GM18870 (cell line): ENCODE data around the gene GUCY2D.
"Not testable (repeated sequence)": the region's sequence is repeated elsewhere in the genome, so short reads cannot be mapped to it uniquely, and the experiment has no call there.

Source experiments
- ATAC-seq: cut with Tn5 transposase; IDR thresholded peaks from one replicate; pipeline ENCODE4 v1.9.1; 2021; ENCODE audit warnings: moderate library complexity; ENCODE audit not compliant: unreplicated experiment

The GUCY2D gene

DNA sequence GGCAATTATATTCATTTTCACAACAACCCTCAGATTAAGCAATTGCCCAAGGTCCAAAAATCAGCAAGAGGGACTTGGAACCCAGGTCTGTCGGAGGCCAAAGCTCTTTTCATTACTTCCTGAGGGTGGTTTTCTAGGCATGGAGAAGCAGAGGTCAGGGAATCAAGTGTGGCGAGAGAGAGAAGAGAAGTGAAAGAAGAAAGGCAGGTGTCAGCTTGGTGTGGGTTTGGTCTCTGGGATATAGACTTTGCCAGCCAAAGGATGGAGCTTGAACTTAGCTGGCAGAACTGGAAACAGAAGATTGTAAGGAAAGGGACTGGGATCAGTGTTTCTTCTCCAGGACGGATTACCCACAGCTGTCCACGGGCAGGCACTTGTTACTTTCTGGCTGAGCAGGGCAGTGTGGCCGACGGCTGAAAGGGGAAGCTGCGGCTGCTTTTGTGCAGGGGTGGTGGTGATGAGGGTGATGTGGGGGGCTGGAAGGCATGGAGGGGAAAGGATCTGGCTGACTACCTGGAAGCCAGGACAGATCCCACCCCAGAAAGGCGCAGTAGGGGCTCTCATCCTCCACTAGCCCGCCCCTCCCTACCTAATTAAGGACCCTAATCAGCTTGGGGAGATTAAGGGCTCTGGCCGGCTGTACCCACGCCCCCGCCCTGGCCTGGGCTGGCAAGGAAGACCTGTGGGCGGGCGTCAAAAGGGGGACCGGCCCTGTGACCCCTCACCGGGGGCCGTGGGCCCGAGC is at the start of gene GUCY2D:
Gene GUCY2D, plus strand, starts transcription at position 640 of the 745 bp plus-strand sequence. CDS start 433 bp downstream, outside the sequence.
- ATAC-seq: no peak

DNA sequence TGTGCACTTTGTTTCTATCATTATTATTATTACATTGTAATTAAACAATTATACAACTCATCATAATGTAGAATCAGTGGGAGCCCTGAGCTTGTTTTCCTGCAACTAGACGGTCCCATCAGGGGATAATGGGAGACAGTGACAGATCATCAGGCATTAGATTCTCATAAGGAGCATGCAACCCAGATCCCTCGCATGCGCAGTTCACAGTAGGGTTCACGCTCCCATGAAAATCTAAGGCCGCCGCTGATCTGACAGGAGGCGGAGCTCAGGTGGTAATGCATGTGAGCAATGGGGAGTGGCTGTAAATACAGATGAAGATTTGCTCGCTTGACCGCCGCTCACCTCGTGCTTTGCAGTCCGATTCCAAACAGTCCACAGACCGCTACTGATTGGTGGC is 49.1 kb upstream of the GUCY2D start:
- ATAC-seq: not testable (repeated sequence)

DNA sequence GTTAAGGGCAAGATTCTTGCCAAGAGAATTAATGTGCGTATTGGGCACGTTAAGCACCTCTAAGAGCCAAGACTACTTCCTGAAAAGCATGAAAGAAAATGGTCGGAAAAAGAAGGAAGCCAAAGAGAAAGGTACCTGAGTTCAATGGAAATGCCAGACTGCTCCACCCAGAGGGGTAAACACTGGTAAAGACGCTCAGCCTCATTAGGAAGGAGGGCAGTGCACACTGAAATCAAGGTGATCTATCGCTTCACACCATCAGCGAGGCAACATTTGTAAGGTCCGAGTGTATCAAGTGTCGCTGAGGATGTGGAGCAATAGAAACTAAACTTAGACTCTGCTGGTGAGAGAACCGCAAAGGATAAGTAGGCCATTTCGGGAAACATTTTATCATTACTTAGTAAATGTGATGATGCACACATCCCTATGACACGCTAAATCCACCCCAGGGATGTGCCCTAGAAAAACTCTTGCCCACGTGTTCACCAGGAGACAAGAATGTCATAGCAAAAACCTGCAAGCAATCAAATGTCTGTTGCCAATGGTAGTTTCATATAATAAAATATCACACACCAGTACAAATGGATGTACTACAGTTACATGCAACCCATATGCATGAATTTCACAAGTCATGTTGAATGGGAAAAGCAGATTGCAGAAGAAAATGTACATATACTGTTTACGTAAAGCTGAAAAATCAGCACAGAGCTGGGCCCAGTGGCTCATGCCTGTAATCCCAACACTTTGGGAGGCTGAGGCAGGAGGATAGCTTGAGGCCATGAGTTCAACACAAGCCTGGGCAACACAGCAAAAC is 46.8 kb upstream of the GUCY2D start:
- ATAC-seq: no peak

DNA sequence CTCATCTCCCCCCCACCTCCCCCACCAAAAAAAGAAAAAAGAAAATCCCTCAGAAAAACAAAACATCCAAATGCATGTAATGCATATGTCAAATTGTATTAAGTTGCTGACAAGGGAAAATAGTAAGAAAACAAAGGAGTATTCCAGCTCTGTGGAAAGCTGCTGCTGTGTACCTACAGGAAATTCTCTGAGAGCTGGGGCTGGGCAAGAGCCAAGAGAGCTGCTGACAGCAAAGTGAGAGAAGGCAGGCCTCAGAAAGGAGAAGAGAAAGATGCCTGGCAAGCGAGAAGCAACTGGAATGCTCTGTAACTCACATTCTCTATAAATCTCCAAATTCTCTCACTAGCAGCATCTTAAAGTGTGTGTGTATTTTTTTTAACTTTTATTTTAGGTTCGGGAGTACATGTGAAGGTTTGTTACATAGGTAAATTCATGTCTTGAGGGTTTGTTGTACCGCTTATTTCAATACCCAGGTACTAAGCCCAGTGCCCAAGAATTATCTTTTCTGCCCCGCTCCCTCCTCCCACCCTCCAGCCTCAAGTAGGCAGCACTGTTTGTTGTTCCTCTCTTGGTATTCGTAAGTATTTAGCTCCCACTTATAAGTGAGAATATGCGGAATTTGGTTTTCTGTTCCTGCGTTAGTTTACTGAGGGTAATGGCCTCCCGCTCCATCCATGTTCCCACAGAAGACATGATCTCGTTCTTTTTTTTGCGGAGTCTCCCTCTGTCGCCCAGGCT is 46.0 kb upstream of the GUCY2D start:
- no peak for ATAC-seq

DNA sequence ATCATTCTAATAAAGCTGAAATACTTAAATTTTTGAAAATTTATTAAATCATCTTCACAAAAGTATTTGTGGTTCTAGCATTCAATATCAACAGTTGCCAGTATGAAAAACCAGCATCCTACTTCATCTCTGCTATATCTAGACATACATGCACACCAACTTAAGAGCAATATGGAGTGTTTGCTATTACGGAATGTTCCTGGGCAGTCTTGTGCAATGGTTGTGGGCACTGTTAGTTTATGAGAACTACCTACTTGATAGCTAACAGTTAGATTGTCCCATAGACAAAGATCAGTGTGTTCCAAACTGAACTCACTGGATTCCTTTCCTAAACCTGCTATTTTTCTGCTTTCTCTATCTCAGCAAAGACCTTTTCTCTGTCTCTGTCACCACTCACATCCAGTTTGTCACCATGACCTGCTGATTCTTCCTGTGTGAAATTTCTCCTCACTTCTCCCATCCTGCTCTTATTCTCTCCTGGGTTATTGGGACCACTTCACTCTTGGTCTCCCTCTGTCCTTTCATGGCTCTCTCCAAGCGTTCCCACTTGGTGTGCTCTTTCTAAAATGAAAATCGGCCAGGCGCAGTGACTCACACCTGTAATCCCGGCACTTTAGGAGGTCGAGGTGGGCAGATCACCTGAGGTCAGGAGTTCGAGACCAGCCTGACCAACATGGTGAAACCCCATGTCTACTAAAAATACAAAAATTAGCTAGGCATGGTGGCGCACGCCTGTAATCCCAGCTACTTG is 42.7 kb upstream of the GUCY2D start:
- no peak for ATAC-seq

DNA sequence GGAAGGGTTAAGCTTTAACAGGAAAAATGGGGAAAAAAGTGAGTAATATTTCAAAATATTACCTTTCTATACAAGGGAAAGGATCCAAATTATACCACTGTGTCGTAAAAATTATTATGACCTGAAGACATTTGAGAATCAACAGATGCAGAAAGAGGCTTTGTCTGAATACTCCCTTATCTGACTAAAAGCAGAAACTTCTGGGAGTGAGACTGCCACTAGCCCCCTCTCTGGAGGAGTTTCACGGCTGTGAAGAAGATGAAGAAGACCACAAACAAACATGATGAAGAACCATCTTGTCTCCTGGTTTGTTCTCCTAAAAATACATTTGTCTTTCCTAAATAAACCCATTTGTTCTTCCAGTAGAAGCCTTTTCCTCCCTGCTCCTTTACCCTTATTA is 41.0 kb upstream of the GUCY2D start:
- no peak for ATAC-seq

DNA sequence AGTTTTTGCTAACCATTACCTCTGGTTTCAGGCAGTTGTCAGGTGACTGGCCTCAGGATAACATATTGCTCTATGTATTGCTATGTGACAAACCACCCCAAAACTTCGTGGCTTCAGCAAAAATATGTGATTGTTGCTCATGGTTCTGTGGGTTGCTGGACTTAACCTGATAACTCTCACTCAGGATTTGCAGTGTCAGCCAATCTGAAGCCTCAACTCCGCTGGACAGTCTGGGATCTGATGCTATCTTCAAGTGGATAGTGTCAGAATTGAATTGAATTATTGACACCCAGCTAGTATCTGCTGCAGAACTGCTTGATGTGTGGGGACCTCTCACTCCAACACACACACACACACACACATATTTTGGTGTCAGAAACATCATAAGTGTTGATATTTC is 34.7 kb upstream of the GUCY2D start:
- no peak for ATAC-seq

DNA sequence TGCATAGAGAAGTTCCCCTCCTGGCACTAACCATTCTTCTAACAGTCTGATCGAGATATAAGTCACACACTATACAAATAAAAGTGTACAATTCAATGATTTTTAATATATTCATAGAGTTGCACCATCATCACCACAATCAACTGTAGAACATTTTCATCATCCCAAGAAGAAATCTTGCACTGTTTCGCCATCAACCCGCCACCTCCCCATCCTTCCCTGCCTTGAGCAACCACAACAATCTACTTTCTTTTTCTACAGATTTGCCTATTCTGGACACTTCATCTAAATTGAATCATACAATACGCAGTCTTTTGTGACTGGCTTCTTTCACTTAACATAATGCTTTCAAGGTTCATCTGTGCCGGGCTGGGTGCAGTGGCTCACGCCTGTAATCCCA is 33.0 kb upstream of the GUCY2D start:
- no peak for ATAC-seq

DNA sequence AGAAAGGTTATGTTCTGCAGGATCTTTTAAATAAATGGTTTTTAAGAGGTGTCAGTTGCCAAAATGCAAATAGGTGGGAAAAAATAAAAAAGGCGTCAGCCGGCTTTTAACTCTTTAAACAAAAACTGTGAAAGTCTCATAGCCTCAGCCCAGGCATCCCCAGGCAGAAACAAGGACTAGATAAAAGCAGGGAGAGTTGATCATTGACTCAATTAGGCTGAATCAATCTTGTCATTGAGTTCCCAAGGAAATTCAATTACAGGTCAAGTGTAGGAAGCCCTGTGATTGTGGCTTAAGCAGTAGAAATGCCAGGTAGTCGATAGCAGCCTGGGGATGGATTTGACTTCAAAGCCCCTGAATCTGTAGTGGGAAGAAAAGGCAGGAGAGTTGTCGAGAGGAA is 30.8 kb upstream of the GUCY2D start:
- ATAC-seq: no peak

DNA sequence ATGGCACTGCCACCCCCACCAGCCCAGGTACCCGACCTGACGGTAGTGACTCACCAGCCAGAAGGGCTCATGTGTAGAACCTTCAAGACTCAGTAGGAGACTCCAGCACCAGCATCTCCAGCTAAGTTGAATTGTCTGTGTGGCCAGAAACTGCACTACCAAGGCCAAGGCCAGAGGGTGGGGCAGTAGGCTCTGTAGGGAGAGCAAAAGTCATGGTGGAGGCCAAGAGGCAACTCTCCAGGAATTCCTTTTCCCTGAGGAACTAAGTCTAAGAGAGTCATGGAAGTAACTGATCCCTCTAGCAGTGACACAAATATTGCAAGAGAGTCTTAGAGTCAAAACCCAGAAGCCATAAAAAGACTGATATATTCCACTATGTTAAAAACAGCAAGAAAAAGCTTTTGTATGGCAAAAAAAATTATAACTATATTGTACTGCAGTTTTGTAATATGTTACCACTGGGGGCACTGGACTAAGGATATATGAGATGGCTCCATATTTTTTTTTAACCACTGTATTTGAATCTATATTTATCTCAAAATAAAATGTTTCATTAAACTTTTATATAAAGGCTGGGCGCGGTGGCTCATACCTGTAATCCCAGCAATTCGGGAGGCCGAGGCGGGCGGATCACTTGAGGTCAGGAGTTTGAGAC is 30.2 kb upstream of the GUCY2D start:
- no peak for ATAC-seq

DNA sequence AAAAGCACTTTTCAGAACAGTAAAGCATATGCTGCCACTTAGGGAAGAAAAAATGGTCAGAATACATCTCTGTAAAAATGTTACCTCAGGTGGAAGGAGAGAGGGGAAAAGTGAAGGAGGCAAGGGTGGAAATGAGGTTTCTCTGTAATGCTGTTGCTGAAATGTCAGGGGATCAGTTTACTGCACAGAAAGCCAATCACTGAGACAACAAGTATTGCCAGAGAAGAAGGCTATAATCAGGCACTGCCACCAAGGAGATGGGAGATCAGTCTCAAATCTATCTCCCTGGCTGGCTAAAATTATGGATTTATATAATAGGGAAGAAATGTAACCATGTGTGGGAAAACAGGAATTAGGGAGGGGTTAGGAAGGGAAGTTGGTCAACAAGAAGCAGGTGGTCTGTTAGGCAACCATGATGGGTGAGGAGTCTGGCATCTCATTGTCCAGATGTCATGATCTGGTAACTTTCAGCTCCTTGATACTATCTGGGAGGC is 27.7 kb upstream of the GUCY2D start:
- no peak for ATAC-seq

DNA sequence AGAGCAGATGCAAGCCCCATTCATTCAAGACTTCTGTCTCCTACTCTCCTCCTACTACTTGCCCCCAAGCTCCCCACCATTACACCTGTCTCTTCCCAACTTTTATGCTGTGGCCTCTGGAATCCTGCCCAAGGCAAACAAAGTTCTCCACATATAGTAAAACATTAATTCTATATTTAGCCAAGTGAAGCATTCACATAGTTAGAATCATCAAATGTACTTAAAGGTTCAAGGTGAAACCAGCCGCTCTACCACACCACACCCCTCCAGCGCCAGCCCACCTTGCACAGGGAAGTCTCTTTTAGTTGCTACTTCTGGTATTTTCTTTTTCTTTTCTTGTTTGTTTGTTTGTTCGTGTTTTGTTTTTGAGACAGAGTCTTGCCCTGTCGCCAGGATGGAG is 25.4 kb upstream of the GUCY2D start:
- ATAC-seq: no peak

DNA sequence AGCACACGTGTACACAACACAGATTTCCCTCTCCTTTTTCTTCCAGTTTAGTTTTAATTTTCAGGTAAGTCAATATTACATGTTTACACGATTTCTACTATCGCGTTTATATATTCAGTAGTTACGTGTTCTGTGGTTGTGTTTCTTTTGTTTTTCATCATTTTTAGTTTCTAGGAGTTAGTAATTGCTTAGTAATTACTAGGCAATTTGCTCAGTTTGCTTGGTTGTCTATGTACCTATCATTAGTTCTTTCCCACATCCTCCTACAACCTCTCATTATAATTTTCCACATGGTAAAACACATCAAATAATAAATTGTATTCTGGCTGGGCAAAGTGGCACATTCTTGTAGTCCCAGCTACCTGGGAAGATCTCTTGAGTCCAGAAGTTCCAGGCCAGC is 24.6 kb upstream of the GUCY2D start:
- no peak for ATAC-seq

DNA sequence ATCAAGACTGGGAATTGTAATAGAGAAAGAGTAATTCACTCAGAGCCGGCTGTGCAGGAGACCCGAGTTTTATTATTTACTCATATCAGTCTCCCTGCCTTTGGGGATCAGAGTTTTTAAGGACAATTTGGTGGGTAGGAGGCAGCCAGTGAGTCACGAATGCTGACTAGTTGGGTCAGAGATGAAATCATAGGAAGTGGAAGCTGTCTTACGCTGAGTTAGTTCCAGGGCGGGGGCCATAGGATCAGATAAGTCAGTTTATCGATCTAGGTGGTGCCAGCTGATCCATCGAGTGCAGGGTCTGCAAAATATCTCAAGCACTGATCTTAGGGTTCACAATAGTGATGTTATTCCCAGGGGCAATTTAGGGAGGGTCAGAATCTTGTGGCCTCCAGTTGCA is 20.2 kb upstream of the GUCY2D start:
- ATAC-seq: no peak

DNA sequence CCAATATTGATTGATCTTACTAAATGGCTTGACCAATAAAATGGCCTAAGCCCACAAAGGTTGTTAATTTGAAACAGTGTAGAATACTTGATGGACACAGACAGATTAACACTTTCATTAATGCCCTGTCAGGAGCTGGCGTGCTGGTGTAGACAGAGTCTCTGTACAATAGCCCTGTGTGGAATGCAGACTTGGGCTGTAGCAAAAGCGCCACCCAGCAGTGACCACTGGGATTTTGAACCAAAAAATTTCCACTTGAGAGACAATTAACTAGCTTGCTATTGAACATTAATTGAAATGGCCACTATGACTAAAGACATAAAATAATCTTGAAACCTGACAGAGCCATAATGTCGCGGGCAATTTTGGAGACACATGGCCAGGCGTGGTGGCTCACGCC is 19.7 kb upstream of the GUCY2D start:
- ATAC-seq: no peak

DNA sequence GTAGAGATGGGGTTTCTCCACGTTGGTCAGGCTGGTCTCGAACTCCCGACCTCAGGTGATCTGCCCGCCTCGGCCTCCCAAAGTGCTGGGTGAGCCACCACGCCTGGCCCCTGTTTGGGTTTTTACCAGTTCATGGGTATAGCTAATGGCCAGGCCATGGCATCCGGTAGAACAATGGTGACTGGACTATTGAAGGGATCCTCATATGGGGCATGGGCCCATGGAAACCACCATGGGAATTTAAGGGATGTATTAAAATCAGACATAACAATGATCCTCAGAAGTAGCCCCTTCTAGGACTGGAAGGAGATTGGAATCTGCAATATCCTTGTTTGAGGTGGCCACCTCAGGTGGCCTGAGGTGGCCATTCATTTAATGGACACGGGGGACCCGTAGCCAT is 17.5 kb upstream of the GUCY2D start:
- ATAC-seq: no peak

DNA sequence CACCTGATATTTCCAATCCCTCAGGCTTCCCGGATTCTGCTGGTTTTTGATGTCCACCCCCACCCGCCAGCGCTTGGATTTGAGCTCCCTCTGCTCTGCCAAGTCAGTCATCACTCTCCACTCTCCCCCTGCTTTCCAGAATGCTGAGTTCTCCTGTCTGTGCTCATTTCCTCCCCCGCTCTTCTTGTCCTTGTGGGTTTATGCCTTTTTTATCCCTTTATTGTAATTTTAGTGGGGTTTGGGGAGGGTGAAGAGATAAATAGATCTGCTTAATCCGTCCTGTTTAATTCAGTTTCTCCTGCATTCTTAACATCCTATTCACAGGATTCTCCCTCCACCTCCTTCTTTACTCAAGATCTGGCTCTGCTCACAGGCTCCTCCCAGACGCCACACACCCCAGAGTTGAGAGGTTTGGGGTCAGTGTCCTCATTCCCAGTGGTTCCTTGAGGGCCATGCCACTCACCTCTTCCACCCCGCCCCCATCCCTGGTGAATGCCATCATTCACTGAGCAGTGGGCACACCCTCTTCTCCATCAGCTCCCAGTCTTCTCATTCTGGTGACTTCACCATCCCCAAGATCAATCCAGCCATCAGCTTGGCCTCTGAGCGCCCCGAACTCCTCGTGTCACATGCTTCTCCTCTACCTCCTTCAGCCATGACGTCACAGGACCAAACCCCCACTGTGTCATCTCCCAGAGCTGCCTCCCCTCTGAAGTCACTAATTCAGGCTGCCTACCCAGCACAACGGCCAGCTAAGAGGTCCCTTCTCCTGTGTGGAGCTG is 15.1 kb upstream of the GUCY2D start:
- no peak for ATAC-seq

DNA sequence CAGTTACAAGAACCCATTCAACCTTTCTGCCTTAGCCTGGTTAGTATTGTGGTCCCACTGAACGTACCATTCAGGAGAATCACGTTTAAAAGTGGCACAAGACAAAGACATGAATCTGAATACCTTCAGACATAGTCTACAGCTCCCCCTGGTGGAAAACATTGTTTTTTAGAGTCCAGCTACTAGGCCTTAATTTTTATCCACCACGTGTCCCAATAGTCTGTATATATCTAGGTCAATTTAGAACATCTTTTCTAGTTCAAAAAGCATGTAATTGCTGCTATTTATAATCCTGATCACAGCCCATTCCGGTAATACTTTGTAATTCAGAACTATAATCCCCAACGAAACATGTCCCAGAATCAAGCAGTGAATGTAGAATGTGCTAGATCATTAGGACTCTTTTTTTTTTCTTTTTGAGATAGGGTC is 13.7 kb upstream of the GUCY2D start:
- no peak for ATAC-seq
